Measurements from ENCODE around the gene ARID1B.

- TF ChIP-seq CTCF (IDR thresholded peaks at IDR 0.05) (no peak), POLR2AphosphoS5 (IDR thresholded peaks at IDR 0.05) (peak; percentile 91), POLR2A (IDR thresholded peaks at IDR 0.05) (peak; percentile 46)
These were observed 245.0 kb downstream of the ARID1B start for GRCh38 chr6:157021993-157022740.

All from prostate gland (tissue), 2 donors.